HK-2 (cell line): ENCODE measurements around the gene PDIA6.
"Not testable (repeated sequence)": the region's sequence is repeated elsewhere in the genome, so short reads cannot be mapped to it uniquely, and the experiment has no call there.

Source experiments
- DNase-seq: peaks from one replicate; pipeline ENCODE4 v3.0.0-alpha.2; 2018; ENCODE audit not compliant: unreplicated experiment

PDIA6 gene

DNA sequence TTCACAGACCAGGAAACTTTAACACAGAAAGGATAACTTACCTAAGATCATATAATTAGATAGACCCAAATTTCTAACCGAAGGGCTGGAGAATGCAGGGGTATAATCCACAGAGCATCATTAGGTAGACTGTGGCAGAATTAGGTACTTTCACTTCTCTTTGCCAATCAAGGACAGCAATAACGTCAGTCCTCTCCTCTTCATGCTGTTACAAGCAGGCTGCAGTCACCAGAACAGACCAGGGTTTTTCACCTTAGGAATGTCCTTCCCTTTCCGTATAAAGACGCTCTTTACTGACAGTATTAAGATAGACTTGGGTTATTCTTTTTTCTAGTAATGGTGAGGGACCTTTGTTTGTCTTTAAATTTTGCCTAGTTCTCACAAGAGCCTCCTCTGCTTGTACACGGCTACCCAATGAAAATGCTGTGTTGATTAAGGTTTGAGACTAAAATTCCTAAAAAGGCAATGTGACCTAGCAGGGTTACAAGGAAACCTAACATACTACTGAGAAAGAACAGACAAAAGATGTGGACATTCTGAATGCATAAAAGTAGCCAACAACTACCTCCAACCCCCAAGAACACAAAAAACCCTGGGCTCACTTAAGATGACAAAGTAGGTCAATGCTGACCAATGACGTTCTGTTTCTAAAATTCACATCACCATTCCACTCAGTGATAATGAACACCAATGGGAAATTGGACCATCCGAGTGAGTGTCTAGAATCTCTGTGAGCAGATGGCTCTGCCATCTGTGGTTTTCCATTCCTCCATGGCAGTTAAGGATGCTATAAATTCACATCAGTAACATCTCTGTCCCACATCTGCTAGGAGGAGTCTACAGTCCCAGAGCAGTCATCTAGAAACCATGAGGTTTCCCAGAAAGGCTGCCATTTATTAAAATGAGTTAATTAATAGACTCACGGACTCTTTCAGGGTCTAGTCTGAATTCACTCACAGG is 2.1 kb downstream of the PDIA6 start:
- no peak for DNase-seq

DNA sequence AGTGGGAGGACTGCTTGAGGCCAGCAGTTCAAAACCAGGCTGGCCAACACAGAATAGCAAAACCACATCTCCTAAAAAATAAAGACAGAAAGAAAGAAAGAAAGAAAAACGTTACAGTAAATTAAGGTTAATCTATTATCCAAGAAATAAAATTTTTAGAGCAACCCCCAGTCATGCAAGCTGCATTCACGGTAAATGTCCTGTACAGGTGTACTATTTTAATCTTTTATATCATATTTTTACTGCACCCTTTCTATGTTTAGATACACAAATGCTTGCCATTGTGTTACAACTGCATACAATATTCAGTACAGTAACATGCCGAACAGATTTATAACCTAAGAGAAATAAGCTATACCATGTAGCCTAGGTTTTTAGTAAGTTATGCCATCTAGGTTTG is 6.0 kb downstream of the PDIA6 start:
- DNase-seq = no peak

DNA sequence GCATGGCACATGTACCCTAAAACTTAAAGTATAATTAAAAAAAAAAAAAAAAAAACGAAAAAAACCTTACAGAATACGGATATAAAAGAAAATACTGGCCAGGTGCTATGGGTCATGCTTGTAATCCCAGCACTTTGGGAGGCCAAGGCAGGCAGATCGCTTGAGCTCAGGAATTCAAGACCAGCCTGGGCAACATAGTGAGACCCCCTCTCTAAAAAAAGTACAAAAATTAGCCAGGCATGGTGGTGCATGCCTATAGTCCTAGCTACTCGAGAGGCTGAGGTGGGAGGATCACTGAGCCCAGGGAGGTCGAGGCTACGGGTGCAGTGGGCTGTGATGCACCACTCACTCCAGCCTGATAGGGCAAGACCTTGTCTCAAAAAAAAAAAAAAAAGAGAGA is 6.6 kb downstream of the PDIA6 start:
- DNase-seq = not testable (repeated sequence)

DNA sequence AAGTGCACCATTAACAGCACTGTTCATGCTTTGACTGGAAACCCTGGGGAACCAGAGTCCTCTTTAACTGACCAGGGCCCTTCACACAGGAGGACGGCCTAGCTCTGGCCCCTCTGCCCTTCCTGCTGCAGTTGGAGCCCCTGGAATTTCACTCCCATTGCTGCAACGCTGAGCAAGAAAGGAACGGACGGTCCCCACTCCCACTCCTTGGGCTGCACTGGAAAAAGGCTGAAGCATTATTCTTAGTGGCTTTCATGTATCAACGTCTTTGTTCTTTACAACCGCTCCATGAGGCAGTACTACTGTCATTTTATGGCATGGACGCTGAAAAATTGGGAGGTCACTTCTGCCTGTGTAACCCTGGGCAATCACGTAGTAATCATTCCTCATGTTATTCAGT is 9.9 kb downstream of the PDIA6 start:
- DNase-seq = no peak

DNA sequence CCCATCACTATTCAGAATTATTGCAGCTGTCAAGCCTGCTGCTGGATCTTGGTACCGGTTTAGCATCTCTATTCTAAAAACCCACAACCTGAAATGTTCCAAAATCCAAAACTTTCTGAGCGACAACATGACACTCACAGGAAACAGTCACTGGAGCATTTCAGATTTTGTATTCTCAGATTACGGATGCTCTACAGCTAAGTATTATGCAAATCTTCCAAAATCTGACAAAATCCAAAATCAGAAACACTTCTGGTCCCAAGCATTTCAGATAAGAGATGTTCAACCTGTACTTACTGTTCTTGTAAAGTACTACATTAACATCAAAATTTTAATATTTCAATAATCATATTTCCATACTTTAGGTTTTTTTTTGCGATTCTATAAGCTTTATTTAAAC is 12.4 kb downstream of the PDIA6 start:
- DNase-seq = no peak

DNA sequence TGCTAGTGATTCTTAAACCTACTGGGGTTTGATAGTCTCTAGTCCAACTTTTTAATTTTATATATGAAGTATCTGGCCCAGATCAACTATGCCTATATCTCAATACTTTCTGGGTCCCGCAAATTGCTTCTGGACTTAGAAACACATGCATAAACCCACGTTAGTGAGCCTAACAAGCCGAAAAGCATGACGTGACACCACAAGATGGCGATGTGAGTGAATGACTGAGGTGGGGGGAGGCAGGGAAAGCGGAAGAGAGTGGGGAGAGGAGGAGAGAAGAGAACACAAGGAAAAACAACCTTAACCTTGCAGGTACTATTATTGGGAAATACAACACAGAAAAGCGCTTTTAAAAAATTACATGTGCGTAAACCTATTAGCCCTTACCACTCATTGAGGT is 13.8 kb downstream of the PDIA6 start:
- no peak for DNase-seq

DNA sequence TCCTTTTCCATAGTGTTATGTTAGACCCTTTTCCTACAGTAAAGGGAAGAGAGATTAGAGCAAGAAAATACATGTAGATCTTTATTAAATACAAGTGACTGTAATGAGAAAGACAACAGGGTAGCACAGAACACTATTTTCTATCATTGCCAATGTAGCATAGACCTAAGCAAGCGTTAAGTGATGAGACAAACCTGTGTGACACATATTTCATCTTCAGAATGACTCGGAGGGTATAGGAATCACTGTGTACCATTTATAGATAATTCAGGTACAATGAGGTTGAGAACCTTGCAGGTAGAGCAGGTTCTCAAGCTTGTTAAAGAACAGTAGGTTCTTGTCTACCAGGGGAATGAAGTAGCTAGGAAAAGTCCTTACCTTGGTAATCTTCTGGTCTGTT is 15.9 kb downstream of the PDIA6 start:
- DNase-seq = no peak

DNA sequence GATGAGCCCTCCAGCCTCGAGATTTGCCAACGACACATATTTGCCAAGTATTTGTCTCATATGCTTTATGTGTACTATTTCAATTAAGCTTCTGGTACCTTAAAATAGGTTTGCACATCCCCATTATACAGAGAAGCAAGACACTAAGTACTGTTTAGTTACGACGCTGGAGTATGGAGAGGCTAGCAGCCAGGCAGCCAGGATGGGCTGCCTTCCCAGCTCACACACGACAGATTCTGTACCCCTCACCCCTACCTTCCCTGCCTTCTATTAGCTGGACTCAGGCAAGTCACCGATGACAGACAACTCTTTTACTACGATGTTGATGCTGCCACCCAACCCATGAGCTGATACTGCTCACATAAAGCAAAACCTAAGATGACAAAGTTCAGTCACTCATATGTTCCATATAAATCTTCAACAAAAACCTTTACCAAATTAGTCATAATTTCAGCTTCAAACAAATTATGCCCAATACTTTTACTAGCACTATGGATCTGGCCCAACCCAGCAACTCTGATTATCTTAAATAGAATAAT is 17.0 kb downstream of the PDIA6 start:
- no peak for DNase-seq

DNA sequence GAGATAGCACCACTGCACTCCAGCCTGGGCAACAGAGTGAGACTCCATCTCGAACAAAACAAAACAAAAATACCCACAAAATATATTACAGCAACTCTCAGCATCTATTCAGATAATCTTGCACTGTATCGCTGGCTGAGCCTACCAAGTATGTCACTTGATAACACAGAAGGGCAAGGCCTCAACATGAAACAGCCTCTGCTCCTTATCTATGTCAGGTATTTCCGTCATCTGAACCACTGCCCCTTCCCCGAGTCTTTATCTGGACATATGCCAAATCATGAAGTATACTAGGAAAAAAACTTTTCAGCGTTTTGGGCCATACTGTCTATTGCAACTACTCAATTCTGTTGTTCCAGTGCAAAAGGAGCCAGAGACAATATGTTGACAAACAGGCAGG is 17.7 kb downstream of the PDIA6 start:
- DNase-seq = no peak

DNA sequence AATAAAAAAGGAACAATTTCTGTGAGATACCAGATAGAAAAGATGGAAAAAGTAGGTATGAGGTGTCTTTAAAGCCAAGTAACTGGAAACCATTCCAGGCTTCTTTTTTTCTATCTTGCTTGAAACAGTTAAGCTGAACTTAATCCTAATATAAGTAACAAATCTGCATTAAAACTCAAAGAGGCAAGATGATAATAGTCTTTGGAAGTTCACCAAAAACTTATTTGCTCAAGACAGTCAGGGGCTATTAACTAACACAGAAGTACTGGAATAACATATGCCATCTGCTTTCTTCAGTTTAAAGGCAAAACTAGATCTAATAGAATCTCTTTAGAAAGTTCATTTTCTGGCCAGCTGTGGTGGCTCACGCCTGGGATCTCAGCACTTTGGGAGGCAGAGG is 18.8 kb downstream of the PDIA6 start:
- DNase-seq = no peak

DNA sequence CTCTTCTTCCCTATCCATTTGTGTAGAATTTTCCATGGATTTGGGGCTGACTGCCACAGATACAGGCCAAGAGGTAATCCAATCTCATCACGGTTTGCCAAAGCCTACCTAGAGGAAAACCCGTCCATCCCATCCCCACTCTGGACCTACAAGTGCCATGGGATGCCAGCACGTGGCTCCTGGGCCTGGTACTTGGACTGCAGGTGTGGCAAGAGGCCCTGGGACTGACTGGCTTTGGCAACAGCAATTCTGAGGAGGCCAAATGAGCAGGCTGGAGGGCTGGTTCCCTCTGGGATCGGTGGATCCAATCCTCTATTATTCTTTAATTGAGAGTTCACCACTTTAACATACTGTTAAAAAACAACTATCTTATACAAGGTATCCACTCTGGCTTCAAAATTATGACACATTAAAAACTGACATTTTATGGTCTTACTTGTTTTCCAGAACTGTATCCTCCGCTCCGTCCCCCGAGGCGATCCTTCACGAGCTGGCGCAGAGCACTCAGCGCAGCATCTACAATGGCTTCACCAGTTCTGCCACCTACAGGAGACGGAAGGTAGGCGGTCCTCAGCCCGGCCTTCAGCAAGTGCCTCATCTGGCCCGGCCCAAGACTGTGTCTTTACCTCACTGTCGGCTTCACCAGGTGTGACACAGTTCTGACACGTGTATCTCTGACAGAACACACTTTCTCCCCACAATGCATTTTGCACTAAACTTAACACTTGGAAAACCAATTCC is 19.8 kb downstream of the PDIA6 start:
- no peak for DNase-seq

DNA sequence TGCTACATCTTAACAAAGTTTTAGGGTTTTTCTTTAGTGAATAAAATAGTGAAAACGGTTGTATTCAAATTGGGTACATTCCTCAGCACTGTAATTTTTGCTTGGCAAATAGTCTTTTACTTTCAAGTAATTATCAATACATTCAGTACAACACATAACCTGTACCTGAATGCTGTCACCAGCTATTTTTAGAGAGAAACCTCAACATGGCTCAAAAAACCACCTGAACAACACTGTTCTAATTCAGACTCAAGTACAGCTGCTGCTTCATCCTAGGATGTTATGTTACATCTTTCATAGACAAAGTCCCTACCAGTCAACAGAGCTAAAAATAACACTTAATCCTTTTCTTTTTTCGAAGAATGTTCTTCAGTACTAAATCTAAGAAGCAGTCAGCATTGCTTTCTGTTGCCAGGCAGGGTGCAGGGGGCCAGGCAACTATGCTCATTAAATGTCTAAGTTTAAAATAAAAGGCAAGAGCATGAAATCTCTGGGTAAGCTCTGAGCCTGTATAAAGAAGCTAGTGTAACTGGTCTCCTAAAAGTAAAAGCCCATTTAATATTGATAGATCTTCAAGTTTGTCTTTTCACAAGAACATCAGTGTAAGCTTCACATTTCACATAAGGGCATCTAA is 20.5 kb downstream of the PDIA6 start:
- no peak for DNase-seq

DNA sequence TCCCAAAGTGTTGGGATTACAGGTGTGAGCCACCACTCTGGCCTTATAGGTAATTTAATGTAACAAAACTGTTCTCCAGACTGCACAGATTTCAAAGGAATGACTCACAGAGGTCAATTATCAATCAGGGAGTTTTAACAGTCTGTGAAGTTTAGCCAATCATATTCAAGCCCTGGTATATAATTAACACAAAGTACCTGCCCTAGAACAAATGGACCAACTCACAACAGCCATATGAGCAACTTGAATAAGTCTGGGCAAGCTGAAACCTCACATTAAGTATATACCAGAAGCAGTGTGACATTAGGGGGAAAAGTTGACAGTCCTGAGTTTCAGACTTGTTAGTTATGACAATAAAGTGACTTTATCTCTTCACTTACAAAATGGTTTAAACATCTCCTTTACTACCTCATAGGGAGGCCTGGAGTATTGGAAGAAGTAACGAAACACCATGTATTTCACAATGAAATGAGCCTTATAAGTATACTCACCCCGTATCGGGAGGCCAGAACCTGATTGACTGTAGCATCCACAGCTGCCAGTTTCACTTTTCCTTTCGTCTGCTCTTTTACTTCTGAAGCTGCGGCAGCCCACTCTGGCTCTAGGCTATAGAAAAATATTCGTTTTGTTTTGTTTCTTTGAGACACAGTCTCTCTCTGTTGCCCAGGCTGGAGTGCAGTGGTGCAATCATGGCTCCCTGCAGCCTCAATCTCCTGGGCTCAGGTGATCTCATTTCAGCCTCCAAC is 22.2 kb downstream of the PDIA6 start:
- DNase-seq = no peak

DNA sequence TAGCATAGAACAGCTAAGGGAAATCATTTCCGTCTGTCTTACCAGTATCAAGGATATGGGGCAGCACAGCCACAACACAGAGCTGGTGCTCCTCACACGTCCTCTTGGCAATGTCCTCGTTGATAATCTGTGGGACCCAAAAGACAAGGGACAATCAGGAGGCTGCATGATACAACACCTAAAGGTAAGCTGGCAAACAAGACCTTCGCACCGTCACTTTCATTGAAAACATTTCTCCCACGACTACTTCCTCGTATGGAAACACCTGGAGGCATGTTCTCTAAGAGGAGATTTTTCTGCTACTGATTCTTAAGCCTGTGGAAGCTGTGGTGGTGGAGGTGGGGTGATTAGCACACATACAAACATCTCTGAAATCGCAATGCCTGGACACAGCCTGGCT is 23.7 kb downstream of the PDIA6 start:
- no peak for DNase-seq

DNA sequence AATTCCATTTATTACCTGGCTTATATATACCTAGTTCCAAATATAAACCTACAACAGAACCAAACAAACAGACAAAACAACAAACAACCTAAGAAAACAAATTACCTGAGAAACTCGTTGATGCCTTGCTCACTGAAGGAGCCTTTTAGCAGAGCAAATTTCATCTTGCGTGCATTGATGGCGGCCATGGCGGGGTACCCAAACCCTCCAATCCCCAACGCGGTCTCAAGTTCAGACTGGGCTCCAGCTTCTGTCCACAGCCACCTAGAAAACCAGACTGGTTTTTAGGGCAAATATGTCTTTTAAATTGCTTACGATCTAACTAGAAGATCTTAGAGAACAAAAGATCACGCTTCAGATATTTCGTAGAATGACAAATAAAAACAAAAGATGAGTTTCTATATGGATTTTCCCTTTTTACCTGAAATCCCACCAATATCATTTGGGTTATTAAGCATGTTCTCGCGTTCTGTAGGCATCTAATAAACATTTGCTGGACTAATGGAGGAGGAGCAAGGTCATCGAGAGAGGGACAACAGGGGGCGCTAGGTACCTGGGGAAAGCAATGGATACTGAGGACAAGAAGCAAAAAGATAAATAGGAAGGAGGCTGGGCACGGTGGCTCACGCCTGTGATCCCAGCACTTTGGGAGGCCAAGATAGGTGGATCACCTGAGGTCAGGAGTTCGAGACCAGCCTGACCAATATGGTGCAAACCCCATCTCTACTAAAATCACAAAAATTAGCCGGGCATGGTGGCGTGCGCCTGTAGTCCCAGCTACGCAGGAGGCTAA is 25.2 kb downstream of the PDIA6 start:
- DNase-seq = no peak

DNA sequence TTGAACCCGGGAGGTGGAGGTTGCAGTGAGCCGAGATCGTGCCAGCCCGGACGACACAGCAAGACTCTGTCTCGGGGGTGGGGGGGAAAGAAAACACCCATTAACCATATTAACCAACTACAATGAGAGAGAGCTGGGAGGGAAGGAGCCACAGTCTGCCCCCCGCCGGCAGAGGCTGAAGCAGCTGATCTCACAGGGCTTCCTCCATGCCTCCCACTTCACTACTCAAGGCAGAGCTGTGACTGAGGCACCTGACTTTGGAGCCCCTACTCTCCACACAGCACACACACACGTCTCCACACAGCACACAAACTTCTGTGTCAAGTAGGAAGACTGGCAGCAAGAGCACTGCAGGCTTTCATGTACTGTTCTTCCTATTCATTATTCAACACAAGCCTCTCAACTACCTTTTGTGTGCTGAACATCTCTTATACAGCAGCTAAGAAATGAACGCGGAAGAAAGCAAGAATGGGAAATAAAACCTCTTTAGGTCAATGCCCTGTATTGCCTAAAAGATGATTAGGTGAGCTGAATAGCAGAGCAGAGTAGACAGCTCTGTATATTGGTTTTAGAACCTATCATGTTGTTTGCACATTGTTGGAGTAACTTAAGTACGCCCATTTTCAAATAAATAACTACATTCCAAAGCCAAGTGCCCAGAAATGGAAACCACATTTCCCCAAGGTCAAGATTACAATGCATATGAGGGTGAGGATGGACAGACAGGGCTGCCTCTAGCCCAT is 26.2 kb downstream of the PDIA6 start:
- DNase-seq = no peak

DNA sequence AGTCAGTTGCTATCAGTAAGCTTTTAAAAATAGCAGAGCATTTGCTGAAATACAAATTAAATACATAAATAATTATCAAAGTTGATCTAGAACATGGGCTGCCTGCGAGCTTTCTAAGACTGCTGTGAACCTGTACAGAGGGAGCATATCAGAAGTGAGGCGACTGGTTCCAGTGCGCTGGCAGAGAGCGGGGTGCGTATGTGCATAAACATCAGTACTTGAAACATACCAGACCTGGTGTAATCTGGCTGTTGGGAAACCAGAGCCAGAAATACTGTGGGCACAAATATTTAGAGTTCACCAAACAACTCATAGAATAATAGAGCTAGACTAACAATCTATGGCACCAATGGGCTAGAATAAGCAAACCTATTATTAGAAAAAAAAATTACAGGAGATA is 27.3 kb downstream of the PDIA6 start:
- DNase-seq = no peak

DNA sequence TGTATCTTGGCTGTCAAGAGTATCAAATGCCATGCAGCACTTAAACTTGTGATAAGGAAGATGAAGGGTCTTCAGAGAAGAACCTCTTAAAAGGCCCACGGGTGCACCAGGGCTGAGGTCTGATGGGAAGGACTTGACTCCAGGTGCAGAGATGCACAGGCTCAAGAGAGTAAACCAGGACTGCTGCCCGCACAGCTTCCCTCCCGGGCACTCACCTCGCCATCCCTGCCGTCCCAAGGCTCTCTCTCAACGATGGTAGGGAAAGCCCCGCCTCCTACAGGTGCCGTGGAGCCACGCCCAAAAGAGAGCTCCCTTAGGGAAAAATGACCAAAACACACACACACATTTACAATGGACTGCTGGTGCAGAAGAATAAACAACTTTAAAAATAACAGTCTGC is 27.9 kb downstream of the PDIA6 start:
- DNase-seq = no peak

DNA sequence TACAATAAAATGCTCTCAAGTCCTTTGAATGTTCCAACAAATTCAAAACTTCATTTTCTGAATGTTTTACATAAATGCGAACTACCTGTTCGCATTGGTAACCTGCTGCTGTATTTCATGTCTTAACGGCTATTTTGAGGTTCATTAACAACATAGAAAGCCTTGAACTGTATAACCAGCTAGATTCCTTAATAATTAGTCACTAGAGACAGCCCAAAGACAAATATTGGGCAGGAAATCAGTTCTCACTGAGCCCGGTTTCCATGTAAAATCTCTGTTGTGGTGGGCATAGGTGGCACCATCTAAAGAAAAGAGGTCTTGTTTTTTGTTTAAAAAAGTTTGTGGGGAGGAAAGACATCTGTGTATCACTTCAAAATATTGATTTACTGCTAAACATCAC is 29.2 kb downstream of the PDIA6 start:
- no peak for DNase-seq

DNA sequence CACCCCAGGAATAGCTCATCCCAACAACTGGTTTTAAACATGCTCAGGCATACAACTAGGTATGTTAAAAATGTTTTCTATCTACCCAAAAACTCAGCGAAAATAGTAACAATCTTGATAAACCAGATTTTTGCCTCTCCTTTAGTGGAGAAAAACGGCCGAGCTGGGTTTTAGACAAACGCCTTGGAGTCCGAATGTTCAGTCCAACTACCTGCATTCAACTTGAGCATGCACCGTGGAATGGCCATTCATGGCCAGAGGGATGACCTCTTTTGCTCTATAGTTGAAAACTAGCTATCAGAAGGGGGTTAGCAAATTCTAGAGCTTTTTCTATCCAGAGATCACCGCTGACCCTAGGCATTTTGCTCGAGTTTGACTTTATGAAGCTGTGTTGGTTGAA is 30.8 kb downstream of the PDIA6 start:
- no peak for DNase-seq
